ENCODE measurements around the gene PSEN2. TPM values are rescaled to one million over a fixed set of nuclear protein-coding genes. Genes with fewer than 3 reads are reported as not detected.

The PSEN2 gene
- total RNA-seq, 4 donors from 2014 or later: 25.5 to 34.3 (median 30.2) TPM

GRCh38 chr1:226945106-226945857 lies 74.9 kb downstream of the PSEN2 start:
- DNase-seq (ENCODE audit: low spot score) (no peak), ATAC-seq (ENCODE audit: low FRiP score) (peak; percentile 22)
- TF ChIP-seq, protein P1, sequence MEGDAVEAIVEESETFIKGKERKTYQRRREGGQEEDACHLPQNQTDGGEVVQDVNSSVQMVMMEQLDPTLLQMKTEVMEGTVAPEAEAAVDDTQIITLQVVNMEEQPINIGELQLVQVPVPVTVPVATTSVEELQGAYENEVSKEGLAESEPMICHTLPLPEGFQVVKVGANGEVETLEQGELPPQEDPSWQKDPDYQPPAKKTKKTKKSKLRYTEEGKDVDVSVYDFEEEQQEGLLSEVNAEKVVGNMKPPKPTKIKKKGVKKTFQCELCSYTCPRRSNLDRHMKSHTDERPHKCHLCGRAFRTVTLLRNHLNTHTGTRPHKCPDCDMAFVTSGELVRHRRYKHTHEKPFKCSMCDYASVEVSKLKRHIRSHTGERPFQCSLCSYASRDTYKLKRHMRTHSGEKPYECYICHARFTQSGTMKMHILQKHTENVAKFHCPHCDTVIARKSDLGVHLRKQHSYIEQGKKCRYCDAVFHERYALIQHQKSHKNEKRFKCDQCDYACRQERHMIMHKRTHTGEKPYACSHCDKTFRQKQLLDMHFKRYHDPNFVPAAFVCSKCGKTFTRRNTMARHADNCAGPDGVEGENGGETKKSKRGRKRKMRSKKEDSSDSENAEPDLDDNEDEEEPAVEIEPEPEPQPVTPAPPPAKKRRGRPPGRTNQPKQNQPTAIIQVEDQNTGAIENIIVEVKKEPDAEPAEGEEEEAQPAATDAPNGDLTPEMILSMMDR (IDR thresholded peaks at IDR 0.05): no peak

Other genes with a start within 250 kb of the PSEN2 start
- gene ITPKB, start 131.3 kb upstream of the PSEN2 start, total RNA-seq: 10 to 100 TPM; 22.2 to 68.6 (median 31.5) TPM
- 100 to 1,000 TPM; 118 to 175 (median 140) TPM for gene COQ8A, start 69.7 kb downstream of the PSEN2 start, total RNA-seq